HG03575 (cell line): Measurements from ENCODE around the gene IZUMO4.

ENCODE experiments used
- ATAC-seq: cut with Tn5 transposase; IDR thresholded peaks from one replicate; pipeline ENCODE4 v1.9.1; 2021; ENCODE audit not compliant: unreplicated experiment, insufficient number of reproducible peaks, low FRiP score; ENCODE audit errors: extremely low read depth

IZUMO4 gene

GRCh38 chr19:2057484-2058469 is 38.9 kb upstream of the IZUMO4 start:
- ATAC-seq = no peak

- ATAC-seq = no peak
Measured at GRCh38 chr19:2058570-2059421, 37.9 kb upstream of the IZUMO4 start.

GRCh38 chr19:2059422-2060201 is 37.1 kb upstream of the IZUMO4 start:
- no peak for ATAC-seq

GRCh38 chr19:2060884-2061494 is 35.7 kb upstream of the IZUMO4 start:
- no peak for ATAC-seq

GRCh38 chr19:2061495-2062388 is 35.0 kb upstream of the IZUMO4 start:
- no peak for ATAC-seq

GRCh38 chr19:2062389-2062729 is 34.4 kb upstream of the IZUMO4 start:
- ATAC-seq = no peak

- ATAC-seq = no peak
Measured at GRCh38 chr19:2062770-2063169, 33.9 kb upstream of the IZUMO4 start.

- no peak for ATAC-seq
Measured at GRCh38 chr19:2063824-2064223, 32.9 kb upstream of the IZUMO4 start.

- no peak for ATAC-seq
Measured at GRCh38 chr19:2064395-2064787, 32.3 kb upstream of the IZUMO4 start.

- ATAC-seq = no peak
Measured at GRCh38 chr19:2064788-2065524, 31.8 kb upstream of the IZUMO4 start.

- no peak for ATAC-seq
Measured at GRCh38 chr19:2070436-2070827, 26.3 kb upstream of the IZUMO4 start.

- no peak for ATAC-seq
Measured at GRCh38 chr19:2070986-2071673, 25.6 kb upstream of the IZUMO4 start.

- ATAC-seq = no peak
Measured at GRCh38 chr19:2072757-2073551, 23.8 kb upstream of the IZUMO4 start.

GRCh38 chr19:2076526-2076944 is 20.2 kb upstream of the IZUMO4 start:
- ATAC-seq = no peak

- no peak for ATAC-seq
Measured at GRCh38 chr19:2077398-2077797, 19.3 kb upstream of the IZUMO4 start.
